GM10248 (cell line): ENCODE results near the gene DLG2.

Source experiments
- CTCF ChIA-PET: fragments of 300-600 bp; sonication (Branson Sonifier 250); formaldehyde crosslinking; extraction: SDS; loops from one replicate; lab custom pipeline; 2021; ENCODE audit warnings: antibody characterized with exemption; lab: Yijun Ruan, JAX
- POLR2A ChIA-PET: fragments of 350-650 bp; sonication (Branson Sonifier 250); formaldehyde crosslinking; extraction: SDS; loops from one replicate; lab custom pipeline; 2020; ENCODE audit warnings: antibody characterized with exemption; lab: Yijun Ruan, JAX
- DNase-seq: peaks from one replicate; pipeline ENCODE4 v3.0.0; 2012; ENCODE audit errors: extremely low spot score
- TF ChIP-seq, protein P1 (sequence below): IDR thresholded peaks from 2 replicates; pipeline ENCODE4 v1.5.1; 2012; ENCODE audit warnings: mild to moderate bottlenecking, low read depth; ENCODE audit errors: extremely low read depth, missing control alignments, control extremely low read depth

Gene DLG2

DNA sequence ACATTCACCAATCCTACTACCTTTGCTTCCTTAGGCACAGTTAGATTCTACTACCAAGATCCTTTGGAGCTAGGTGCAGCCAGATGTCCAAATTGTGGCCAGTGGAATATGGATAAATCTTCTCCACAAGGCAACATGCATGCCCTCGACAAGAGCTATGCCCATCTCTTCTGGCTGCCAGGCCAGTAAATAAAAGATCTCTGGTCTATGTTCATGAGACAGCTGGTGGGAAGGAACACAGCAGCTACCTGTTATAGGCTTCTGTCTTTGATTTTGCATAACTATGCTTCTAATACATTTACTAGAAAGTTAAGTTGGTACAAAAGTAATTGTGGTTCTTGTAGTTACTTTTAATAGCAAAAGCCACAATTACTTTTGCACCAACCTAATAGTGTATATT is 182.7 kb downstream of the DLG2 start:
- no peak for DNase-seq
- TF ChIP-seq, protein P1, sequence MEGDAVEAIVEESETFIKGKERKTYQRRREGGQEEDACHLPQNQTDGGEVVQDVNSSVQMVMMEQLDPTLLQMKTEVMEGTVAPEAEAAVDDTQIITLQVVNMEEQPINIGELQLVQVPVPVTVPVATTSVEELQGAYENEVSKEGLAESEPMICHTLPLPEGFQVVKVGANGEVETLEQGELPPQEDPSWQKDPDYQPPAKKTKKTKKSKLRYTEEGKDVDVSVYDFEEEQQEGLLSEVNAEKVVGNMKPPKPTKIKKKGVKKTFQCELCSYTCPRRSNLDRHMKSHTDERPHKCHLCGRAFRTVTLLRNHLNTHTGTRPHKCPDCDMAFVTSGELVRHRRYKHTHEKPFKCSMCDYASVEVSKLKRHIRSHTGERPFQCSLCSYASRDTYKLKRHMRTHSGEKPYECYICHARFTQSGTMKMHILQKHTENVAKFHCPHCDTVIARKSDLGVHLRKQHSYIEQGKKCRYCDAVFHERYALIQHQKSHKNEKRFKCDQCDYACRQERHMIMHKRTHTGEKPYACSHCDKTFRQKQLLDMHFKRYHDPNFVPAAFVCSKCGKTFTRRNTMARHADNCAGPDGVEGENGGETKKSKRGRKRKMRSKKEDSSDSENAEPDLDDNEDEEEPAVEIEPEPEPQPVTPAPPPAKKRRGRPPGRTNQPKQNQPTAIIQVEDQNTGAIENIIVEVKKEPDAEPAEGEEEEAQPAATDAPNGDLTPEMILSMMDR, result no peak
- CTCF ChIA-PET, result interaction anchor here (1.2 kb wide), 1 partner anchor 14 kb away, joined by 3 read pairs; no protein-coding TSS in a partner anchor
- POLR2A ChIA-PET, result no interaction called here

DNA sequence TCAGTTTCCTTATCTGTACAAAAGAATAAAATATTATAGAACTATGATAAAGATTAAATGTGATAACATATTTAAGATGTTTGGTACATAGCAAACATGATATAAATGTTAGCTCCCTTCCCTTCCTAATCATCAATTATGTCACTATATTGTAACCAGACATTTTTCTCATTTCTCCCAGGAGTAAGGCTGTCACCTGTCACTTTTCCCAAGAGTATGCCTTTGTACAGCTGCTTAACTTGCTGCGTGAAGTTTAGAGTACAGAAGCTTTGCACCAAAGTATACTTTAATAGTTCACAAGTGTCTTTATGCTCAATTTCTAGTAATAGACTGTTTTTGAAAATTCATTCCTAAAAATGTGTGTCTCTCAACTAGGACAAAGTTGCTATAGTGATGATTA is 186.9 kb downstream of the DLG2 start:
- ChIA-PET CTCF (no interaction called here), POLR2A (no interaction called here)
- no peak for DNase-seq
- TF ChIP-seq, protein P1, result no peak

DNA sequence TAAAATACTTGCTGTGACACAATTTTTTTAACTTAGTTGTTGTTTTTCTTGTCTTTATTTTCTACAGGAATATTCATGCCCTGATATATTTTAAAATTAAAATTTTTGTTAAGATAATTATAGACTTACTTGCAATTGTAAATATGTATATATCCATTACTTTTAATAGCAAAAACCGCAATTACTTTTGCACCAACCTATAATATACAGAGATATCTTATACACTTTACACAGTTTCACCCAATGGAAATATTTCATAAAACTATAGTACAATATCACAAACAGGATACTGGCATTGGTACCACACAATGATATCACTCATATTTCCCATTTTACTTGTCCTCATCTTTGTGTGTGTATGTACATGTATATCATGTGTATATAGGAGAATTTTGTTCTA is 188.8 kb downstream of the DLG2 start:
- CTCF ChIA-PET, result no interaction called here
- no peak for DNase-seq
- POLR2A ChIA-PET, result no interaction called here
- TF ChIP-seq, protein P1, result no peak

DNA sequence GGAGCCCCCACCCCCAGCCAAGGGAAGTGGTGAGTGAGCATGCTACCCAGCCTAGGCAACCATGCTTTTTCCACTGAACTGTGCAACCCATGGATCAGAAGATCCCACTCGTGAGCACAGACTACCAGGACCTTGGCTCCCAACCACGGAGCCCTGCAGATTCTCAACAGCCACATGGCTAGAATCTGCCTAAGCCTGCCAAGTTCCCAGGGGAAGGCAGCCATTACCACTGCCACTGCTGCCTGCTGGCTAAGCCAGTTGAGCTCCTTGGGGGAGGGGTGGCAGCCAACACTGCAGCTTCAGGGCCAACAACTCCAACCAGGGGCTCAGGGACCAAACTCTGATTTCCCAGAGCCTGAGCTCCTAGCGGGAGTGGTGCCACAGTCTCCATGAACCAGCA is 195.8 kb downstream of the DLG2 start:
- TF ChIP-seq, protein P1, result no peak
- DNase-seq, result no peak
- ChIA-PET POLR2A (no interaction called here), CTCF (interaction anchor here (1.9 kb wide), 1 partner anchor 16 kb away, joined by 6 read pairs; no protein-coding TSS in a partner anchor)

DNA sequence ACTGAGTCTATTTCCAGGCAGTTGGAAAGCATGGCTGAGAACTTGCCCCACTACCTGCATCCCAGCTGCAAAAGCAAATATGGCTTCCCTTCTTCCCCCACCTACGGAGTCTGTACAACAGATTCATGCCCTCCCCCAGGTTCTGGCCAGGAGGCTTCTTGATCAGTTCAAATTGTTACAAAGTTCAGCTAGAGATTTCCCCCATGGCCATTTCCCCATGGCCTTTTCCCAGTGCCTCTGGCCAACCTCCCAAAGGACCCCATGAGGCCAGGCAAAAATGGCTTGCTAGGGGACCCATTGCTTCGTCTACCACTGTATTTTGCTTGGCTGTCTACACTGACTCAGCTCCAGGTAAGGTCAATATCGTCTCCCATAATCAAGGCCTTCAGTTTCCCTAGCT is 203.3 kb downstream of the DLG2 start:
- ChIA-PET POLR2A (no interaction called here), CTCF (no interaction called here)
- TF ChIP-seq, protein P1, result no peak
- DNase-seq, result no peak

DNA sequence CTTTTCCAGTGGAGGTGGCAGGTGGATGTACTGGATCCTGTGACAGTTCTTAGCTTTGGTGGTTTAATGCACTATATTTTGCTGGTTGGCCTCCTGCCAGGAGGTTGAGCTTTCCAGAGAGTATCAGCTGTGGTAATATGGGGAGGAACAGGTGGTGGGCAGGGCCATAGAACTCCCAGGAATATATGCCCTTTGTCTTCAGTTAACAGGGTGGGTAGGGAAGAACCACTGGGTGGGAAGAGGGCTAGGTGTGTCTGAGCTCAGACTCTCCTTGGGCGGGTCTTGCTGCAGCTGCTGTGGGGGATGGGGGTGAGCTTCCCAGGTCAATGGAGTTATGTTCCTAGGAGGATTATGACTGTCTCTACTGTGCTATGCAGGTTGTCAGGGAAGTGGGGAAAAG is 203.8 kb downstream of the DLG2 start:
- TF ChIP-seq, protein P1, result no peak
- POLR2A ChIA-PET, result no interaction called here
- CTCF ChIA-PET, result no interaction called here
- DNase-seq, result no peak

DNA sequence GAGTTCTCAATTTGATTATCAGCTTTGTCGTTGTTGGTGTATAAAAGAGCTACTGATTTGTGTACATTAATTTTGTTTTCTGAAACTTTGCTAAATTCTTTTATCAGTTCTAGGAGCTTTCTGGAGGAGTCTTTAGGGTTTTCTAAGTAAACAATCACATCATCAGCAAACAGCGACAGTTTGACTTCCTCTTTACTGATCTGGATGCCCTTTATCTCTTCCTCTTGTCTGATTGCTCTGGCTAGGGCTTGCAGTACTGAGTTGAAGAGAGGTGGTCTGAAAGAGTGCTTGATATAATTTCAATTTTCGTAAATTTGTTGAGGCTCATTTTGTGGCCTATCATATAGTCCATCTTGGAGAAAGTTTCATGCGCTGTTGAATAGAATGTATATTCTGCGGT is 213.0 kb downstream of the DLG2 start:
- no peak for DNase-seq
- POLR2A ChIA-PET, result no interaction called here
- CTCF ChIA-PET, result no interaction called here
- TF ChIP-seq, protein P1, result no peak
